HG02588 (cell line): ENCODE data around the gene SCAF8.
"Not testable (repeated sequence)": the region's sequence is repeated elsewhere in the genome, so short reads cannot be mapped to it uniquely, and the experiment has no call there.

ENCODE experiments used
- ATAC-seq: cut with Tn5 transposase; IDR thresholded peaks from one replicate; pipeline ENCODE4 v1.9.1; 2021; ENCODE audit warnings: mild to moderate bottlenecking, moderate library complexity; ENCODE audit not compliant: unreplicated experiment

SCAF8 gene

DNA sequence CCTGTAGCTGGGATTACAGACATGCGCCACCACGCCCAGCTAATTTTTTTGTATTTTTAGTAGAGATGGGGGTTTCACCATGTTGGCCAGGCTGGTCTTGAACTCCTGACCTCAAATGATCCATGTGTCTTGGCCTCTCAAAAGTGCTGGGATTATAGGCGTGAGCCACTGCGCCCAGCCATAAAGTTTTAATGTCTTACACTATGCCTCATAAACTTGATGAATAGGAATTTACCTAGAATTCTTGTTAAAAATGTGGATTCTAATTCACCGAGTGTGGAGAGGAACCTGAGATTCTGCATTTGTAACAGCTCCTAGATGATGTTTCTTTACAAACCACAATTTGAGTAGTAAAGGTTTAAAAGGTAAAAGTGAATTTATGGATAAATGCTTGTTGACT is 45.9 kb downstream of the SCAF8 start:
- ATAC-seq: not testable (repeated sequence)

DNA sequence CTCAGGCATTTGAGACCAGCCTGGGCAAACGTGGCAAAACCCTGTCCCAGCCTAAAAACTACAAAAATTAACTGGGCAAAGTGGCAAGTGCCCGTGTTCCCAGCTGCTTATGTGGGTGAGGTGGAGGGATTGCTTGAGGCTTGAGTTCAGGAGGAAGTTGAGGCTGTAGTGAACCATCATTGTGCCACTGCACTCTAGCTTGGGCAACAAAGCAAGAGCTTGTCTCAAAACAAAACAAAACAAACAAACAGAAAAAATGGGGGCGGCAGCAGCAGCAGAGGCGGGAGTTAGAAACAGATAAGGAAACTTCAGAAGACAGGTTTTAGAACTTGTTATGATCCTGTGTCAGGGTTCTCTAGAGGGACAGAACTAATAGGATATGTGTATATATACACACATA is 49.0 kb downstream of the SCAF8 start:
- no peak for ATAC-seq

DNA sequence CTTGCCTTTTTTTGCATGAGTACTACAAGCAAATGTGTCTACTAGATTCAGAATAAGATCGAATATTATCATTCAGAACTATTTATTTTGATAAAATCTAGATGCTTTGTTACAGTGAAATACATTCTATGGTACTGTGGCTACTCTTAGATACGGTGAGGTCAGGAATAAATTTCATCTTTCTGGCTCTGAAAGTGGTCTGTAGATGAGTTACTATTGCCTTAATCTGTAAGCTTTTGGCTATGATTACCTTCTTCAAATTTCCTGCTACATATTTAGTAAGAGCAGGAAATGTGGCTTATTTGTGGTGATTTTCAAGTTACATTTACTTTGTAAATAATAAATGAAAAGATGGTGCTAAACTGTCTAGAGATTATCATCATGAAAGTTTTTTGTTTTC is 50.0 kb downstream of the SCAF8 start:
- no peak for ATAC-seq

DNA sequence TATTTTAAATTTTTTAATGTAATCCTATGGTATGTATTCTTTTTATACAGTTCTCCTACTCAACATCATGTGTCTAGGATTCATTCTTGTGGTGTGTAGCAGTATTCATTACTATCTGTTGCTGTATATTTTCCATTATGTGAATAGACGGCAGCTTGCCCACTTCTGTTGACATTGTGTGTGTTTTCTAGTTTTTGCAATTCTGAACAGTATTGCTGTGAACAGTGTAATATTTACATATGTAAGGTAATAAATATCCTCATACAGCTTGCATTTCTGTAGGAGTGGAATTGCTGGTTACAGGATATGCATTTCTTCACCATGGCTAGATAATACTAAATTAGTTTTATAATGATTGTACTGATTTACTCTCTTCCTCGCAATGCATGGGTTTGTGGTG is 51.9 kb downstream of the SCAF8 start:
- ATAC-seq: no peak

DNA sequence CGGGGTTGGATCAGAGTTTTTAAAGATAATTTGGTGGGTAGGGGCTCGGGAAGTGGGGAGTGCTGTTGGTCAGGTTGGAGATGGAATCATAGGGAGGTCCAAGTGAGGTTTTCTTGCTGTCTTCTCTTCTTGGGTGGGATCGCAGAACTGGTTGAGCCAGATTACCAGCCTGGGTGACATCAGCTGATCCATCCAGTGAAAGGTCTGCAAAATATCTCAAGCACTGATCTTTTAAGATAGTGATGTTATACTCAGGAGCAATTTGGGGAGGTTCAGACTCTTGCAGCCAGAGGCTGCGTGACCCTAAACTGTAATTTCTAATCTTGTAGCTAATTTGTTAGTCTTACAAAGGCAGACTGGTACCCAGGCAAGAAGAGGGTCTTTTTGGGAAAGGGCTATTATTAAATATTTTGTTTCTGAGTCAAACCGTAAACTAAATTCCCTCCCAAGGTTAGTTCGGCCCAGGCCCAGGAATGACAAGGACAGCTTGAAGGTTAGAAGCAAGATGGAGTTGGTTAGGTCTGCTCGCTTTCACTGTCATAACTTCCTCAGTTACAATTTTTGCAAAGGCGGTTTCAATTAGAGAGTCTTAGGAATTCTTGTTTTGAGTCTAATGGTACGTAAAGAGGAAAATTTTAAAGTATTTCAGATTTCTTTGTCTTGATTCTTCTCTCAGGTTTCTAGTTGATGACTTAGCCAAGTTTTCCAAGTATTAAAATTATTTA is 53.1 kb downstream of the SCAF8 start:
- no peak for ATAC-seq

DNA sequence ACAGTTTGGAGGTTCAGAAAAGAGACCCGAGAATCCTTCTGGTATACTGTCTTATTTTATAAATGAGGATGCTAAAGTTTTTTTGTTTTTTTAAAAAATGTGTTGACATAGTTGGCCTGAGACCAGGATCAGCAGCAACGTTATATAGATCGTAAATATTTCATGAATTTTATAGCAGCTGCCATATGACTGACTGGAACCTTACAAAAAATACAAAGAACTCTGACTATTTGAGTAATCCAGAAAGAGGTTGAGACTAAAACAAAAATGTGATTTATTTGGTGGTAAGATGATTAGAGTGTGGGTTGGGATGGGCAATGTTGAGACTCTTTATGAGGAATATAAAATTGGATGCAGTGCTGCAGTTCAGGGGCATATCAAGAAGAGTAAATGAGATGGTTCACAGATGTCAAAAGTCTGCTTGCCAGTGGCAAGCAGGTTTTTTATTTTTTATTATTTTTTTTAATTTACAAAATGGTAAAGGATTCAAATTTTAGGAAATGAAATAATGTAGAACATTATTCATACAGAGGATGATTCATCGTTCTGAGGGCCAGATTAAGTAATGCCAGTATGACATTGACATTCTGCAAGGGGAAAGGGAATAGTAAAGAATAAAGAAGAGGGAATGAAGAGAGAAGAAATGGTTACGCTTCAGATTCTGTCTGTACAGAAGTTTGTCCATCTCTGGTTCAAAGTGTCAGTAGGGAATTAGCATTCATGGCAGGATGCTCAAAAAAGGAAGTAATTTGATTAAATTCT is 58.5 kb downstream of the SCAF8 start:
- ATAC-seq: no peak

DNA sequence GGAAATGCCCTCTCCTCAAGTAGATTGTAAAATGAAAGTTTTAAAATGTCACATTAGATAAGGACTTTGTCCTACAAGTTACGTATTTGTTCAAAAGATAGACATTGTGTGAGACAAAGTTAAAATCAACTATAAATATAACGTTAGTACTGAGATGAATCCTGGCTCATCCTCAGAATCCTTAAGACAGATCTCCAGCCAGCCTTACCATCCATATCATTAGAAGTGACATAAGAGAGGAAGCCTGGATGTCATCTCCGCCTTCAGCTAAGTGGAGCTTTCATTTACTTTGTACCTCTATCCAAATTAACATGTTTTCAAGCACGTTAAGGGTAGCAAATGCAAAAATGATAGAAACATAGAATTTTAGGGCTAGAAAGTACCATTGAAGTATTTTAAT is 59.1 kb downstream of the SCAF8 start:
- no peak for ATAC-seq

DNA sequence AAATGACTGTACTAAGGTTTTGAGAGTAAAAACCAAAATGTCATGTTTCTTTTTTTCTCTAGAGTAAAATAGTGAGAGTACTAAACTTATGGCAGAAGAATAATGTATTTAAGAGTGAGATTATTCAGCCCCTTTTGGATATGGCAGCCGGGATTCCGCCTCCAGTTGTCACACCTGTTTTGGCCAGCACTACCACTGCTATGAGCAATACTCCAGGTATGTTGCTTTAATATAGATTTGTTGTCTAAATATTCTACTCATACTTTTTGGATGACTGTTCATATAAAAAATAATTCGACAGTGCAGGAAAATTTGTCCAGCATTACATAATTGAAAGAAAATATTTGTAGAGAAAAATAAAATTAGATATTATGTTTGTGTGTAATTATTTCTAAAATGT is 59.5 kb downstream of the SCAF8 start:
- no peak for ATAC-seq

DNA sequence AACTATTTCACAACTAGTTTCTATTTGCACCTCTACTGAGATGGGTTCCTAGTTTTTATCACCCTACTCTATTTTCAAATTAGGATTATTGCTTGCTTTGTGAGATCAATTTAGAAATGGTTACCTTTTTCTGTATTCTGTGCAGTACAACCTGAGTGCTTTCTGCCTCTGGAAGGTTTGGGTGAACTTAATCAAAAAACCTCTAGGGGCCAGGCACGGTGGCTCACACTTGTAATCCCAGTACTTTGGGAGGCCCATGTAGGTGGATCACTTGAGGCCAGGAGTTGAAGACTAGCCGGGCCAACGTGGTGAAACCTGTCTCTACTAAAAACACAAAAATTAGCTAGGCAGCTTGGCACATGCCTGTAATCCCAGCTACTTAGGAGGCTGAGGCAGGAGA is 63.3 kb downstream of the SCAF8 start:
- ATAC-seq: no peak

DNA sequence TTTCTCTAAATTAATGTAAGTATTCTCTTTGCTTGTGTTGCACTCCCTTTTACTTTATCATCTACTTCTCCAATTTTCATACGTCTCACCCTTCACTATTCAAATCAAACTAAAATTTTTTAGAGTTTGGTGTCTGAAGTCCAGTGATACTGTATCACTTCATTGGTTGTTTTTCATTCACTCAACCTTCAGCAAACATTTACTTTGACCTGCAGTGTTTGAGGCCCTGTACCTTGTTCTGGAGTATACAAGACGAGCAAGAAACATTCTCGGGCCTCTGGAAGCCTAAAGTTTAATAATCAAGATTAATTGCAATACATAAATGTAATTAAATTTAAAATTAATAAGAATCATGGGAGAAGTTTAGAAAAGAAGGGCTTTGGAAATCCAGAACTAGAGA is 64.6 kb downstream of the SCAF8 start:
- no peak for ATAC-seq

DNA sequence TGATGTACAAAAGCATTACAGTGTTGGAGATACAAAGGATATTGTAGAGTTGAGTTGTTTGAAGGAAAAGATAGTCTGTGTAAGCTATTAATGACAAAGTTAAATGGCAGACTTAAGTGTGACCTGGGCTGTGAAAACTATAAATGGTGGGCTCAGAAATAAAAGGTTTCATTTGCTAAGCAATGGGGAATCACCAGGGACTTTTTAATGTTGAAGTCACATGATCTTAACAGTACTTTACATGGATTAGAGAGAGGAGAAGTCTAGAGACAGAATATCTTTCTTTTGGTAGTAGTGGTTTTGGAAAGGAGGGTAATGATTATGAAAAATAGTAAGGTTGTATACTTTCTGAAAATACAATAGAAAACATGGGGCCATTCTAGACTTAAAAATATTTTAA is 67.1 kb downstream of the SCAF8 start:
- no peak for ATAC-seq

DNA sequence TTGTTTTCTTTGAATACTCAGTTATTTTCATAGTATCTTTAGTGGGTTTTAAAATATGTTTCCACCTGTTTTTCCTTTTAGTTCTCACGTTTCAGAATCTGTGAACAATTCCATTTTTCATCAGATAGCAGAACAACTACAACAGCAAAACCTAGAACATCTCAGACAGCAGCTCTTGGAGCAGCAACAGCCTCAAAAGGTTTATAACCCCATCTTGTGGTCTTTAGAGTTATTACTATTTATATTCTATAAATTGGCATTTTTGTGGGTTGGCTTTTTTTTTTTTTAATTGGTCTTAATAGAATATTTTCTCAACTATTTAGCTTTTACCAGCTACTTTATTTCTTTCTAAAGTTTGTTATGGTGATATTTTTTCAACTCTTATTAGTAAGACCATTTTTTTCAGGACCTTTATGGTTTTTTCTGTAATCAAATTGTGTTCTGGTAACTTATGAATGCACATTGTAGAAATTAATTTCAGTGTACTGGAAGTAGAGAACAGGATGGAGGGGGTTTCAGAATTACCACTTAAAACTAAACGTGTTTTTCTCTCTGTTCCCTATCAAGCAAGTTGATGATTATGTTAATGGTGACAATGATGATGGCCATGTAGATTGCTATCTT is 72.2 kb downstream of the SCAF8 start:
- no peak for ATAC-seq

DNA sequence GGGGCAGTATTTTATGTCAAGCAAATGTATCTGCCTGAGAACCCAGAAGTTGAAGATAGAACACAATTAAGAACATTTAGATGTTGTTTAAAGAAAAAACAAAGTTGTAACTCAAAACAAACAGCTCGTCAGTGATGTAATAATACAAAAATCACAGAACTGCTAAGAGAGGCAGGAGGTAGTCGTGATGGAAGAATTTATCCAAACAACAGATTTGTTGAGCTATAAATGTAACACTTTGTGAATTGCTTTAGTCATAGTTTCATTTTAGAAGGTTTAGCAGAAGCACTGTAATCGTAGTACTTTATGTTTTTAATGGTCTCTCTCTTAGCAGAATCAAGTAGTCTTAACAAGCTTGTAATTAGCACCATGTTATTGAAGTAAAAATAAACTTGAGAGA is 73.6 kb downstream of the SCAF8 start:
- no peak for ATAC-seq

DNA sequence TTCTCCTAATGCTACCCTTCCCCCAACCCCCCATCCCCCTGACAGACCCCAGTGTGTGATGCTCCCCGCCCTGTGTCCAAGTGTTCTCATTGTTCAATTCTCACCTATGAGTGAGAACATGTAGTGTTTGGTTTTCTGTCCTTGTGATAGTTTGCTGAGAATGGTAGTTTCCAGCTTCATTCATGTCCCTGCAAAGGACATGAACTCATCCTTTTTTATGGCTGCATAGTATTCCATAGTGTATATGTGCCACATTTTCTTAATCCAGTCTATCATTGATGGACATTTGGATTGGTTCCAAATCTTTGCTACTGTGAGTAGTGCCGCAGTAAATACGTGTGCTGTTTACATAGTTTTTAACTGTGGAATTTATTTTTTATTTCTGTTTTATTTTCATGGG is 78.4 kb downstream of the SCAF8 start:
- ATAC-seq: not testable (repeated sequence)

DNA sequence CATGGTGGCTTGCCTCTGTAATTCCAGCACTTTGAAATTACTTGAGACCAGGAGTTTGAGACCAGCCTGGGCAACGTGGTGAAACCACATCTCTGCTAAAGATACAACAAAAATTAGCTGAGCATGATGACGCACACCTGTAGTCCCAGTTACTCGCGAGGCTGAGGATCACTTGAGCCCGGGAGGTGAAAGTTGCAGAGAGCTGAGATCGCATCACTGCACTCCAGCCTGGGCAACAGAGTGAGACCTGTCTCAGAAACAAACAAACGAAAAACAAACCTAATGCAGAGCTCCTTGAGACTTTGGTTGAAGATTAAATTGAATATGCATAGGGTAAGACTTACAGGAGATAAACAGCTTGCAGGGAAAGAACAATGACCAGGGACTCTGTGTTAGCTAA is 80.8 kb downstream of the SCAF8 start:
- ATAC-seq: peak; percentile 73

DNA sequence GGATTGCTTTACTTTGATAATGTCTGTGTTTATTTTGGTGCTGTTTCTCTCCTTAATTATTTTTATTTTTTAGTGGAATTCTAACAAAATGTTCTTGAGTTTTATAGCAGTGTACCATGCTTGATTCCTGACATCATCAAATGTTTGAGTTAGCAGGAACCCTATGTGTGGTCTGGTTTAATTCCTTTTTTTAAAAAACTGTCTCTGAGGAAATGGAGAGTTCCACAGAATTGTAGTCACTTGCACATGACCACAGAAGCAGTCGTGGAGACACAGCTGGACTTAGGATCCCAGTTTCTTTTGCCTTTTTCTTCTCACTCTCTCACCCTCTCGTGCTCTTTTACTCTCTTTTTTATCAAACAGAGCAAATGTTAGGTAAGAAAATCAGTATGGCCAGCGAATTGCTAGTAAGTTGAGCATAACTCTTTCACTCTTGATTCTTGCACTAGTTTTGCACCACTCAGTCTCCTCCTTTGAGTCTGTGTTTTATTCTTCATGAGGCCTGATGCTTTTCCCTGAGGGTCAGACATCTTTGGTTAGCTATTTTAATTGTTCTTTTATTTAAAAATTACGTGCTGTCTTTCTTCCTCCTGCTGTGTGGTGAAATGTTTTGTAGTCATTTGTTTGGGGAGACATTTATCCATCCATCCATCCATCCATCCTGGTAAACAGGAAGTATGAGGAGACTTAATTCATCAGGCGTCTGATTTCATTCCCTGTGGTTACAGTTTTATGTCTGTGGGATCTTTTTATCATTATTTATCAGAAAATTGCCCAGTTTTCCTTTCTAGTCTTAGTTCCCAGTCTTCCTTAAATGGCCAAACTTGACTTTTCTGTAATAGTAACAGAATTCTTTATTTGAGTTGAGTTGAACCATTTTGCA is 83.0 kb downstream of the SCAF8 start:
- no peak for ATAC-seq

DNA sequence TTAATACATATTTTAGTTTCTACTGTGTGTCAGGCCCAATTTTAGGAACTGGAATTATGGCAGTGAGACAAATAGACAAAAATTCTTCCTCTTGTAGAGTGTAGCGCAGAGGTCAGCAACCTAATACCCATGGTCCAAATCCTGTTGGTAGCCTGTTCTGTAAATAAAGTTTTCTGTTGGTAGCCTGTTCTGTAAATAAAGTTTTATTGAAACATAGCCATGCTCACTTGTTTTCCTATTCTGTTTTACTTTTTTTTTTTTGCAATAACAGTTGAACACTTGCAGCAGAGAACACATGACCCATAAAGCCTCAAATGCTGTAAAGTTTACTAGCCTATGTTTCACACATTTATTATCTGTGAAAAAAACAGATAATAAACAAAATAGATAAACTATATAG is 87.9 kb downstream of the SCAF8 start:
- no peak for ATAC-seq

DNA sequence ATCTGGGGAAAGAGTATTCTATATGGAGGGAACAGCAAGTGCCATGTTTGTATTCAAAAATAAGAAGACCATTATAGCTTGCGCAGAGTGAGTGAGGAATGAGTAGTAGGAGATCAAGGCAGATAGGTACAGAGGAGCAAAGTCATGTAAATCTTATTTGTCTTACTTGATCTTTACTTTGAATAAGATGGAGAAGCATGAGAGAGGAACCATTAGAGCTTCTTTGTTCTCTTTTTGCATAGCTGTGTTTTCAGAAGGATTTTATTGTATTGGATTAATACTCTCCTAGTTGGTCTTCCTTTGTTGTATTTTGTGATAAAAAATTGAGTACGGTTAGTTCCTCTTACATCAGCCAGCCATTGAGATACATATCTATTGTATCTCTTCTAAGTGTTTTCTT is 88.4 kb downstream of the SCAF8 start:
- ATAC-seq: no peak

DNA sequence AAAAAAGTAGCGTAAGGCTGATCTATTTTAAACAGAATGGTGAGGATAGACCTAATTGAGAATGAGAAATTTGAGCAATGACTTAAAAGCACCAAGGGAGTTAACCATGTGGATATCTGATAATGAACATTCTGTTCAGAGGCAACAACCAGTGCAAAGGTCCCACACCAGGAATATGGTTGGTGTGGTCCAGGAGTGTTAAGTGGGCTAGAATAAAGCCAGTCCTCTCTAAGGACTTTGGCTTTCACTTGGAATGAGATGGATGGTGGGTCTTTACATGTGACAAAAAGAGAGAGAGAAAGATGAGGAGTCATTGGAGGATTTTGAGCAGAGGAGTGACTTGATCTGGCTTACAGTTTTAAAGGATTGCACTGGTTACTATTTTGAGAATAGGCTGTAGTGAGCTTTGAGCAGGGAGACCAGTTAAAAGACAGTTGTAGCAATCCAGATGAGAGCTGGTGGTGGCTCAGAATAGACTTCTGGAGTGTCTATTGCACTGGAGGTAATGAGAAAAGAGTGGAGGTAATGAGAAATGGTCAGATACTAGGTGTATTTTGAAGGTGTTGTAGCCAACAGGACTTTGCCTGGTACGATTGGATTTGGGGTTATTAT is 89.8 kb downstream of the SCAF8 start:
- no peak for ATAC-seq

DNA sequence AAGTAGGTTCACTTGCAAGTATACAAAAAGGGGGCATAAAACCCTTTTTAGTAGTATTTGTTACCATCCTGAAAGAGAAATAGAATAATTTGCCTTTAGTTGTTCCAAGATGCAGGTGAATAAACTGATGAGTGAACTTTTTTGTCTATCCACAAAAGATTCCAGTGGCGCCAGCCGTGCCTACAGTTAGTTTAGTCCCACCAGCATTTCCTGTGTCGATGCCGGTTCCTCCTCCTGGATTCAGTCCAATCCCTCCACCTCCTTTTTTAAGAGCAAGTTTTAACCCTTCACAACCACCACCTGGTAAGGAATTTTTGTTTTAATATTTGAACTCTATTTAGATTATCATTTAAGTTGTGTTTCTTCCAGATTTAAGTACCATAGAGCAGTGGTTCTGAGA is 90.9 kb downstream of the SCAF8 start:
- ATAC-seq: no peak

DNA sequence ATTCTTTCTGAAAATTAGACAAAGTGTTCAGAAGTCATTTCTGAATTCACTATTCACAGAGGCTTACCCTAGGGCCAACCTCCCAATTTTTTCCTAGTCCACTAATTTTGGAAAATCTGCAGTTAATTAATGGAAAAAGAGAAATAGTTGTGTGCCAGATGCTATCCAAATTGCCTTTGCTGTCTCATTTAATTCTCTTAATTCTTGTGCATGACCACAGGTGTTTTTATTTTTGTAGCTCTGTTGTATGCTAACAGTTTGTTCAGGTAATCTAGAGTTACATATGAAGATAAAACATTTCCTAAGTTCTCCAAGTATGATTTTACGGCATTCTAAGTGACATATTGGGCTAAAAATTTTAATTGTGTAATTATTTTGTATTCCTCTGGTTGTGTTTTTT is 96.8 kb downstream of the SCAF8 start:
- ATAC-seq: no peak
